ENCODE results near the gene KCNK1.

Gene KCNK1

DNA sequence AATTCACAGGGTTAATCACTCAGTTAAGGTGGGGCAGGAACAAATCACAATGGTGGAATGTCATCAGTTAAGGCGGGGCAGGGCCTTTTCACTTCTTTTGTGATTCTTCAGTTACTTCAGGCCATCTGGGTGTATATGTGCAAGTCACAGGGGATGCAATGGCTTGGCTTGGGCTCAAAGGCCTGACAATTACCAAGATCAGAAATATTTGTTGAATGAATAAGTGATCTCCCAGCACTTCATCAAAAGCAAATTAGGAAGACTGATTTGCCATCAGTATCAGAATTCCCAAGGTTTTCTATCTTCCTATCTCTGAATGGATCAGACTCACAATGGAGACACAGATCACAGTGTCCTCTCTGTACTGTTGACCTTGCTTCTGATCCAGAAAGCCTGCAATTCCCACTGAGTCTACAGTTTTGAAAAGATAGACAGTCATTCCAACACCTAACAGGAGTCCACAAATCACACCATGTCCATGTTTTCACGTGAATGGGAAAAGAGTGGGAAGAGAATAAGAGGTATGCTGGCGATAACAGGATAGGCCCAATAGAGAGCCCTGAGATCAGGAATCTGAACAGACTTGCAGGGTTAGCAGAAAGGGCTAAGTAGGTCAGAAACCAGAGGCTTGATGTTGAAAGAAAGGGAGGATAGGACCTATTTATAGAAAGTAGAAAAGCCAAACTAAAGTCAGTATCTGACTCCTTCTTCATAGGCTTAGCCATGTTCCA, 75.3 kb downstream of the KCNK1 start:
- TF ChIP-seq, protein P1, sequence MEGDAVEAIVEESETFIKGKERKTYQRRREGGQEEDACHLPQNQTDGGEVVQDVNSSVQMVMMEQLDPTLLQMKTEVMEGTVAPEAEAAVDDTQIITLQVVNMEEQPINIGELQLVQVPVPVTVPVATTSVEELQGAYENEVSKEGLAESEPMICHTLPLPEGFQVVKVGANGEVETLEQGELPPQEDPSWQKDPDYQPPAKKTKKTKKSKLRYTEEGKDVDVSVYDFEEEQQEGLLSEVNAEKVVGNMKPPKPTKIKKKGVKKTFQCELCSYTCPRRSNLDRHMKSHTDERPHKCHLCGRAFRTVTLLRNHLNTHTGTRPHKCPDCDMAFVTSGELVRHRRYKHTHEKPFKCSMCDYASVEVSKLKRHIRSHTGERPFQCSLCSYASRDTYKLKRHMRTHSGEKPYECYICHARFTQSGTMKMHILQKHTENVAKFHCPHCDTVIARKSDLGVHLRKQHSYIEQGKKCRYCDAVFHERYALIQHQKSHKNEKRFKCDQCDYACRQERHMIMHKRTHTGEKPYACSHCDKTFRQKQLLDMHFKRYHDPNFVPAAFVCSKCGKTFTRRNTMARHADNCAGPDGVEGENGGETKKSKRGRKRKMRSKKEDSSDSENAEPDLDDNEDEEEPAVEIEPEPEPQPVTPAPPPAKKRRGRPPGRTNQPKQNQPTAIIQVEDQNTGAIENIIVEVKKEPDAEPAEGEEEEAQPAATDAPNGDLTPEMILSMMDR (IDR thresholded peaks at IDR 0.05; ENCODE audit: low read depth, low read length, missing control alignments) = no peak
- DNase-seq (ENCODE audit: extremely low read depth, low read depth) = no peak
- H3K4me3 ChIP-seq (replicated peaks; ENCODE audit: low read depth, low read length) = no peak overlapping the region

DNA sequence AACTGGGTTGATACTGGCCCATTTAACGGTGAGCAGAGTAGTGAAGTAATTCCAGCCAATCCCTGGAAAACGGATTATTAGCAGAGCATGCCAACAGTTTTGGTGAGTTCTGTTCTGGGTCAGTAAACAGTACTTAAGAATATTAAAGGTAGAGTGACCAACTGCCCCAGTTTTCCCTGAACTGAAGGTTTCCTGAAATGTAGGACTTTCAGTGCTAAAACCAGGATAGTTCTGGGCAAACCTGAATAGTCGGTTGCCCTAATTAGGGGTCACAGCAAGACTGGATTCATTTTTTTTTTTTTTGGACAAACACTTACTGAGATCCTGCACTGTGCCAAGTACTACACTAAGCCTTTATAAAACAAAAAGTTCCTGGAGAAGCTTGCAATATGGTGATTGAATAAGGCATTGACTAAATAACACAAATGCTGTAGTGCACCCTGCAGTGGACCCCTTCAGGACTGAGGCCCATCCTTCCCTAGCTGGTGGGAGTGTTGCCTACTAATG, 75.9 kb downstream of the KCNK1 start:
- H3K4me3 ChIP-seq (replicated peaks; ENCODE audit: low read depth, low read length) = no peak overlapping the region
- TF ChIP-seq, protein P1 (IDR thresholded peaks at IDR 0.05; ENCODE audit: low read depth, low read length, missing control alignments) = no peak
- no peak for DNase-seq (ENCODE audit: extremely low read depth, low read depth)

DNA sequence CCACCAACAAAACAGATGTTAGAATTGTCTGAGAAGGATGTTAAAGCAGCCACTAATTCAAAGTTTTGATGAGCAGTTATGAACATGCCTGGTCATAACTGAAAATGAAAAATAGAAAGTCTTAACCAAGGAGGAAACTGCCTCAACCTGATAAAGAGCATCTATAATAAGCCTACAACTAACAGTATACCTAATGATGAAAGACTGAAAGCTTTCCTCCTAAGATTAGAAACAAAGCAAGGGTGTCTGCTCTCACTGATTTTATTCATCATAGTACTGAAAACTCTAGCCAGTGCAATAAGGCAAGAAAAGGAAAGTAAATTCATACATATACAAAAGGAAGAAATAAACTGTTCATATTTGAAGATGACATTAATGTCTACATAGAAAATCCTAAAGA, 82.0 kb downstream of the KCNK1 start:
- TF ChIP-seq, protein P1 (IDR thresholded peaks at IDR 0.05; ENCODE audit: low read depth, low read length, missing control alignments) = no peak
- H3K4me3 ChIP-seq (replicated peaks; ENCODE audit: low read depth, low read length) = no peak overlapping the region
- no peak for DNase-seq (ENCODE audit: extremely low read depth, low read depth)

DNA sequence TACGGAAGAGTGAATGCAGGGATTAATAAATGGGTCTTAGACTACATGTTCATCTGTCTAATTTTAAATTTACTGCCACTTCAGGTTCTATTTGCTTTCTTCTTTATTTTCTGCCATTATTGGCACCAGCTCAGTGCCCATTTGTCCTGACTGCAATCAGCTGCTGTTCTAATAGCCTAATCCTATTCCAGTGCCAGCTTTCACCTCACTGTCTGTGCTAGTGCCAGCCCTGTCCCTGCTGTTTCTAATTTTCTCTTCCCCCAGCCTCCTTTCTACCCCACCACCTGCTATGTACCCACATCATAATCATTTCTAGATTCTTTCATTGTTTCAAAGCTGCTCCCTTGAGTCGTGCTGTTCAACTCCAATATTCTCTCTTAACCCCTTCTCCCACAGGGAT, 86.4 kb downstream of the KCNK1 start:
- DNase-seq (ENCODE audit: extremely low read depth, low read depth) = no peak
- no peak overlapping the region for H3K4me3 ChIP-seq (replicated peaks; ENCODE audit: low read depth, low read length)
- TF ChIP-seq, protein P1 (IDR thresholded peaks at IDR 0.05; ENCODE audit: low read depth, low read length, missing control alignments) = no peak

DNA sequence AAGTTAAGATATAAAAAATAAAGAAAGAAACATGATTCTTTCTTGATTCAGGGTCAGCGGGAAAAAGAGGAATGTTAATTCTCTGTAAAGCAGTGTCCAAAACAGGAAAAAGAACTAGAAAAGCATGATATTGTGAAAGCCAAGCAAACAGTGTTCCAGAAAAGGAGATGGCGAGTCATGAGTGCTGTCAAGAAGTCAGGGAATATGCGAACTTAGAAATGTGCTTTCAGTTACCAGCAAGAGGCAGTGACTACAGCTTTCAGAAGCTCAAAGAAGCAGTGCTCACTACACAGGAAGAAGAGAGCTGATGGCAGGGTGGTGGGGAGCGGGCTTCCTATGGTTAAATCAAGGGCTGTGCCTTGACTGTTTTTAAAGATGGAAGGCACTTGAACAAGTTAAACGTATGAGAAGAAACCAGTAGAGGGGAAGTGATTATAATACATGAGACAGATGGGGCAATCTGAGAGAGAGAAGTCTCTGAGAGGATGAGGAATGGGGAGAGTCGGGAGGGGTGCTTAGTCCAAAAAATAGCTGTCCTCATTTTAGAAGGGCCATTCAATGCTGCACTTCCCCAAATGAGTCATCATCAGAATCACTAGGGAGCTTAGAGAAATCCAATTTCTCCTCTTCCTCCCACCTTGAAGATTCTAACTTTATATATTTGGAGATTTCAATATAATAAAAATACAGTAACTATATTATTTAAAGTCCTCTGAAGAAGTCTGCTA, 90.4 kb downstream of the KCNK1 start:
- DNase-seq (ENCODE audit: extremely low read depth, low read depth) = no peak
- no peak overlapping the region for H3K4me3 ChIP-seq (replicated peaks; ENCODE audit: low read depth, low read length)
- TF ChIP-seq, protein P1 (IDR thresholded peaks at IDR 0.05; ENCODE audit: low read depth, low read length, missing control alignments) = no peak

DNA sequence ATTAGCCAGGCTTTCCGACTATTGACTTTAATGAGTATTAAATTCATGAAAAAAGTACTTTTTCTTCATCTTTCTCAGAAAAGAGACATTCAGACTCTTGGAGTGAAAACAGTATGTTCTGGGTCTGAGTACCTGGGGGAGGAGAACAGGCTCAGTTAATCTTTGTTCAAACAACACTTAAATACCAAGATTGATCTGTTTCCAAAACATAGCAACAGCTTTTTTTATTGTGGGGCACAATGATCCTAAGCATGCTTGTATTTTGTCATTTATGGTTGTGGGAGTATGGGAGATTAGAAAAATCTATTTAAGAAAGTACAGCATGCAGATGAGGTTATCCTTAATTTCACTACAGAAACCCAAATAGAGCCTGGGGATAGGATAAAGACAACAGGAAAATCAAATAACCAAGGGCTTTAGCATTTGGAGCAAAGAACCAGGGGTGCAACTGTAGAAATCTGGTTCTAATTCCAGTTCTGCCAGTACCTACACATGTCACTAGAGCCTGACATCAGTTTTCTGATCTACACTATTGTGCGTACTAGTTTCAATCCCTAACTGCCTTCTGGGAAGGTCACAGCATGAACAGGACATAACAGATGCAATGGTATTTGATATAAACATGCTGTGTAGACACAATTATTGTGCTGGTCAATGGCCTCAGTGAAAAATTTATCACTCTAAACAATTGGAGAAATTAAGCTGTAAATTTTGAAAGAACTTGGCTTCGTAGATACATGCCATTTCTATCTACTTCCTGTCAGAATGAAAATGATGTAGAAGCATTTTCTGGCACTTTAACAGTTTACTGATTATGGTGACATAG, 91.2 kb downstream of the KCNK1 start:
- H3K4me3 ChIP-seq (replicated peaks; ENCODE audit: low read depth, low read length) = no peak overlapping the region
- no peak for DNase-seq (ENCODE audit: extremely low read depth, low read depth)
- TF ChIP-seq, protein P1 (IDR thresholded peaks at IDR 0.05; ENCODE audit: low read depth, low read length, missing control alignments) = no peak
